ENCODE results near the gene NPSR1.

DNA sequence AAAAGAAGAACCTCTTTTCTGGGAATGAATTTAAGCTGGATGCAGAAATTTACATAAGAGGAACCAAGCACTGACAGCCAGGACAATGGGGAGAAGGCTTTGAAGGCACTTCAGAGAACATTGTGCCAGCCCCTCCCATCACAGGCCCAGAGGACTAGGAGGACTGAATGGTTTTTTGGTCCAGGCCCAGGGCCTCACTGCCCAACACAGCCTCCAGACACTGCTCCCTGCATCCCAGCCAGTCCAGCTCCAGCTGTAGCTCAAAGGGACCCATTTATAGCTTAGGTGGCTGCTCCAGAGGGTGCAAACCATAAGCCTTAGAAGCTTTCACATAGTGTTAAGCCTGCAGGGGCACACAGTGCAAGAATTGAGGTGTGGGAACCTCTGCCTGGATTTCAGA is 237.2 kb downstream of the NPSR1 start:
- TF ChIP-seq EZH2phosphoT487 (IDR thresholded peaks at IDR 0.05; ENCODE audit: borderline replicate concordance, low read length), result no peak
- TF ChIP-seq, protein P1, sequence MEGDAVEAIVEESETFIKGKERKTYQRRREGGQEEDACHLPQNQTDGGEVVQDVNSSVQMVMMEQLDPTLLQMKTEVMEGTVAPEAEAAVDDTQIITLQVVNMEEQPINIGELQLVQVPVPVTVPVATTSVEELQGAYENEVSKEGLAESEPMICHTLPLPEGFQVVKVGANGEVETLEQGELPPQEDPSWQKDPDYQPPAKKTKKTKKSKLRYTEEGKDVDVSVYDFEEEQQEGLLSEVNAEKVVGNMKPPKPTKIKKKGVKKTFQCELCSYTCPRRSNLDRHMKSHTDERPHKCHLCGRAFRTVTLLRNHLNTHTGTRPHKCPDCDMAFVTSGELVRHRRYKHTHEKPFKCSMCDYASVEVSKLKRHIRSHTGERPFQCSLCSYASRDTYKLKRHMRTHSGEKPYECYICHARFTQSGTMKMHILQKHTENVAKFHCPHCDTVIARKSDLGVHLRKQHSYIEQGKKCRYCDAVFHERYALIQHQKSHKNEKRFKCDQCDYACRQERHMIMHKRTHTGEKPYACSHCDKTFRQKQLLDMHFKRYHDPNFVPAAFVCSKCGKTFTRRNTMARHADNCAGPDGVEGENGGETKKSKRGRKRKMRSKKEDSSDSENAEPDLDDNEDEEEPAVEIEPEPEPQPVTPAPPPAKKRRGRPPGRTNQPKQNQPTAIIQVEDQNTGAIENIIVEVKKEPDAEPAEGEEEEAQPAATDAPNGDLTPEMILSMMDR (IDR thresholded peaks at IDR 0.05; ENCODE audit: low read depth, low read length, poor library complexity, severe bottlenecking), result no peak

Data from DOHH2 (cell line).